LNCaP clone FGC (cell line): ENCODE measurements around the gene CAPN8.

Experiments used
- DNase-seq: peaks from one replicate; pipeline ENCODE4 v3.0.0-alpha.2; 2011; ENCODE audit warnings: low read depth
- H3K4me3 ChIP-seq: 2 replicates; pipeline ENCODE4 v1.5.1; 2011; ENCODE audit warnings: mild to moderate bottlenecking, low read depth, low read length, control low read depth
- CTCF ChIP-seq: IDR thresholded peaks from 2 replicates; pipeline ENCODE4 v1.5.1; 2012; ENCODE audit warnings: mild to moderate bottlenecking; ENCODE audit not compliant: control insufficient read depth, insufficient read depth; ENCODE audit errors: extremely low read depth

CAPN8 gene

GRCh38 chr1:223514644-223515043 lies 150.9 kb downstream of the CAPN8 start:
- no peak overlapping the region for H3K4me3 ChIP-seq
- no peak for TF ChIP-seq CTCF
- DNase-seq = no peak

- TF ChIP-seq CTCF = no peak
- no peak for DNase-seq
- H3K4me3 ChIP-seq = no peak overlapping the region
These were observed 152.2 kb downstream of the CAPN8 start for GRCh38 chr1:223513309-223513708.

GRCh38 chr1:223512057-223512456 lies 153.4 kb downstream of the CAPN8 start:
- TF ChIP-seq CTCF = no peak
- no peak for DNase-seq
- no peak overlapping the region for H3K4me3 ChIP-seq

GRCh38 chr1:223508796-223509195 lies 156.7 kb downstream of the CAPN8 start:
- DNase-seq = no peak
- H3K4me3 ChIP-seq = no peak overlapping the region
- no peak for TF ChIP-seq CTCF

GRCh38 chr1:223504741-223505140 lies 160.8 kb downstream of the CAPN8 start:
- no peak overlapping the region for H3K4me3 ChIP-seq
- peak; percentile 19 for DNase-seq
- no peak for TF ChIP-seq CTCF

- DNase-seq = no peak
- H3K4me3 ChIP-seq = no peak overlapping the region
- no peak for TF ChIP-seq CTCF
These were observed 162.2 kb downstream of the CAPN8 start for GRCh38 chr1:223503348-223503747.

- no peak for DNase-seq
- H3K4me3 ChIP-seq = no peak overlapping the region
- no peak for TF ChIP-seq CTCF
These were observed 164.7 kb downstream of the CAPN8 start for GRCh38 chr1:223500560-223501425.
